ENCODE measurements around the gene ANKRD33B.
"Not testable (repeated sequence)": the region's sequence is repeated elsewhere in the genome, so short reads cannot be mapped to it uniquely, and the experiment has no call there.

Gene ANKRD33B

DNA sequence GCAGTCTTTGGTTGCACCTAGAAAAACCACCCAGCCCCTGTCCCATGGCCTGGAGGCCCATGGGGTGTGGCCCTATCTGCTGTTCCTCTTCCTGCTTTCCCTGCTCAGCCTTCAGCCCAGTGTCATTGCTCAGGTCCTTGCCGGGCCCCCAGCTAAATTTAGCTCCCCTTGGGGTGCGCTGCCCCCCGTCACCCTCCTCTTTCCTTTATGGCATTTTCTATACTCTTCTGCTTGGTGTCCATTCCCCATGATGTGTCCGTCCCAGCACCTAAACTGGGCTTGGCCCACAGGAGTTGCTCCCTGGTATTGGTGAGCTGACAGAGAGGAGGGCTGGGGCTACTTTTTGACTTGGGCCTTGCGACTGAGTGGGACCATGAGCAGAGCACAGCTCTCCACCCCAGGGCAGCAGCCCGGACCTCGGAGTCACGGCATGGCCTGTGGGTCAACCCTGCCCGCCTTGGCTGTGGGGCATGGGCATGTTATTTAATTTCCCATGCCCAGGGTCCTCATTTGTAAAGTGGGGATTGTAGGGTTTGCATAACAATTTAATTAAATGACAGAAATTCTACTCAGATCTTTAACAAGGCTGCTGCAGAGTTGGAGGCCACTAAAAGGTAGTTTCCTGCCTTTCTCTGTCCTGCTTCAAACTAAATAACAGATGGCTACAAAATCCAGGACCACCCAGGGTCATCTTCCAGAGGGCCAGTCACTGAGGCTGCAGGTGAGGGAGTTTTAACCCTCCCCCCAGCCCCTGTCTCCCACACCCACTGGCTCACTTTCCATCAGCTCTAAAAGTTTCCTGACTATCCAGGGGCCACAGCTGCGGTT is 99.0 kb downstream of the ANKRD33B start:
- DNase-seq (no peak), ATAC-seq (ENCODE audit: insufficient read depth, low read depth) (no peak)
- no peak for TF ChIP-seq EZH2 (IDR thresholded peaks at IDR 0.05; ENCODE audit: borderline replicate concordance, low read depth, low read length, severe bottlenecking)
- TF ChIP-seq, protein P1, sequence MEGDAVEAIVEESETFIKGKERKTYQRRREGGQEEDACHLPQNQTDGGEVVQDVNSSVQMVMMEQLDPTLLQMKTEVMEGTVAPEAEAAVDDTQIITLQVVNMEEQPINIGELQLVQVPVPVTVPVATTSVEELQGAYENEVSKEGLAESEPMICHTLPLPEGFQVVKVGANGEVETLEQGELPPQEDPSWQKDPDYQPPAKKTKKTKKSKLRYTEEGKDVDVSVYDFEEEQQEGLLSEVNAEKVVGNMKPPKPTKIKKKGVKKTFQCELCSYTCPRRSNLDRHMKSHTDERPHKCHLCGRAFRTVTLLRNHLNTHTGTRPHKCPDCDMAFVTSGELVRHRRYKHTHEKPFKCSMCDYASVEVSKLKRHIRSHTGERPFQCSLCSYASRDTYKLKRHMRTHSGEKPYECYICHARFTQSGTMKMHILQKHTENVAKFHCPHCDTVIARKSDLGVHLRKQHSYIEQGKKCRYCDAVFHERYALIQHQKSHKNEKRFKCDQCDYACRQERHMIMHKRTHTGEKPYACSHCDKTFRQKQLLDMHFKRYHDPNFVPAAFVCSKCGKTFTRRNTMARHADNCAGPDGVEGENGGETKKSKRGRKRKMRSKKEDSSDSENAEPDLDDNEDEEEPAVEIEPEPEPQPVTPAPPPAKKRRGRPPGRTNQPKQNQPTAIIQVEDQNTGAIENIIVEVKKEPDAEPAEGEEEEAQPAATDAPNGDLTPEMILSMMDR (IDR thresholded peaks at IDR 0.05; ENCODE audit: borderline replicate concordance, extremely low read depth, low read length, poor library complexity, severe bottlenecking) = no peak
- Histone ChIP-seq H3K79me2 (ENCODE audit: insufficient read depth, low read length) (no peaks in the 10 kb centered on the region), H4K20me1 (ENCODE audit: insufficient read depth, low read length) (peaks cover 5% of the 10 kb centered on the region; the same call in 1 of the 2 replicates), H2AFZ (ENCODE audit: low read depth, low read length) (no peak overlapping the region), H3K27me3 (ENCODE audit: insufficient read depth, low read length, poor library complexity) (no peaks in the 10 kb centered on the region), H3K4me2 (ENCODE audit: insufficient read depth, low read length) (no peak overlapping the region), H3K4me3 (ENCODE audit: low read depth in 1 of 2, low read length in 2 of 2) (no peak overlapping the region), H3K9ac (ENCODE audit: low read depth, low read length) (no peak overlapping the region), H3K4me1 (ENCODE audit: insufficient read depth, low read length) (no peaks in the 10 kb centered on the region), H3K36me3 (ENCODE audit: insufficient read depth, low read length) (no peaks in the 10 kb centered on the region), H3K27ac (ENCODE audit: low read length) (no peak overlapping the region), H3K9me3 (ENCODE audit: insufficient read depth, low read length, severe bottlenecking) (no peaks in the 10 kb centered on the region)

DNA sequence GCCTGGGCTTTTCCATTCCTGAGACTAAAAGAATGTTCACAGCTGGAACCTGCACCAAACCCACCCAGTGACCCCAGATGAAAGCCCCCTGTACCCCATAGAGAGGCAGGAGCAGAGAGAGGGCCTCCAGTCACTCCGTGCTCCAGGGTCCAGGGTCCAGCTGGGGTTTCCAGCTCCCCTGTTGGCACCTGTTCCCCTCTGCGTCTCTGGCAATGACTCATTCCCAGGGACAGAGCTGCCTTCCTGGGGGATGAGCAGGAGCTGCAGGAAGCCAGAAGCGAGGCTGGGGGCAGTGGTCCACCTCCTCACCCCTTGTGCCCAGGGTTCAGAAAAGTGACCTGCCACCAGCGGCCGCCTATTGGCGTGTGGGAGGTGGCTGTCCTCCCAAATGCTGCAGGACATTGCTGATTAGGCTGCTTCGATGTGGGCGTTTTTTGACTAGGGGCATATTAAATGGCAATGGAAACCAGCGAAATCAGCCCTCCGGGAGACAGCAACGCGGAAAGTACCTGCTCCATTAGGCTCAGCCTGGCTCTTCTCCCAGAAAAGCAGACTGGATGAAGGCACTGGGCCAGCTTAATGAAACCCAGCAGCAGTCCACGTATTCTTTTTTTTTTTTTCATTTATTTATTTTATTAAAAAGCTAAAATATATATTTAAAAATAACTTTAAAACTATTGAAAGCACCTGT is 99.8 kb downstream of the ANKRD33B start:
- Histone ChIP-seq H3K4me2 (ENCODE audit: insufficient read depth, low read length) (no peak overlapping the region), H3K36me3 (ENCODE audit: insufficient read depth, low read length) (no peaks in the 10 kb centered on the region), H3K4me3 (ENCODE audit: low read depth in 1 of 2, low read length in 2 of 2) (no peak overlapping the region), H2AFZ (ENCODE audit: low read depth, low read length) (no peak overlapping the region), H3K4me1 (ENCODE audit: insufficient read depth, low read length) (no peaks in the 10 kb centered on the region), H3K27ac (ENCODE audit: low read length) (no peak overlapping the region), H3K79me2 (ENCODE audit: insufficient read depth, low read length) (no peaks in the 10 kb centered on the region), H4K20me1 (ENCODE audit: insufficient read depth, low read length) (0 out of 2 replicates have a peak, but pooled peaks cover 2% of the 10 kb centered on the region), H3K9me3 (ENCODE audit: insufficient read depth, low read length, severe bottlenecking) (no peaks in the 10 kb centered on the region), H3K9ac (ENCODE audit: low read depth, low read length) (no peak overlapping the region), H3K27me3 (ENCODE audit: insufficient read depth, low read length, poor library complexity) (no peaks in the 10 kb centered on the region)
- no peak for ATAC-seq (ENCODE audit: insufficient read depth, low read depth)
- TF ChIP-seq EZH2 (IDR thresholded peaks at IDR 0.05; ENCODE audit: borderline replicate concordance, low read depth, low read length, severe bottlenecking) = no peak
- TF ChIP-seq, protein P1 (IDR thresholded peaks at IDR 0.05; ENCODE audit: borderline replicate concordance, extremely low read depth, low read length, poor library complexity, severe bottlenecking) = no peak
- DNase-seq = no peak

- H3K9ac ChIP-seq (ENCODE audit: low read depth, low read length); H3K27me3 ChIP-seq (ENCODE audit: insufficient read depth, low read length, poor library complexity); DNase-seq; H3K9me3 ChIP-seq (ENCODE audit: insufficient read depth, low read length, severe bottlenecking); H3K4me1 ChIP-seq (ENCODE audit: insufficient read depth, low read length); ATAC-seq (ENCODE audit: insufficient read depth, low read depth); H3K27ac ChIP-seq (ENCODE audit: low read length); H3K4me2 ChIP-seq (ENCODE audit: insufficient read depth, low read length); H3K4me3 ChIP-seq (ENCODE audit: low read depth in 1 of 2, low read length in 2 of 2); H2AFZ ChIP-seq (ENCODE audit: low read depth, low read length); H4K20me1 ChIP-seq (ENCODE audit: insufficient read depth, low read length); H3K36me3 ChIP-seq (ENCODE audit: insufficient read depth, low read length); H3K79me2 ChIP-seq (ENCODE audit: insufficient read depth, low read length): not testable (repeated sequence)
These were observed 100.4 kb downstream of the ANKRD33B start for GRCh38 chr5:10664180-10664769.

DNA sequence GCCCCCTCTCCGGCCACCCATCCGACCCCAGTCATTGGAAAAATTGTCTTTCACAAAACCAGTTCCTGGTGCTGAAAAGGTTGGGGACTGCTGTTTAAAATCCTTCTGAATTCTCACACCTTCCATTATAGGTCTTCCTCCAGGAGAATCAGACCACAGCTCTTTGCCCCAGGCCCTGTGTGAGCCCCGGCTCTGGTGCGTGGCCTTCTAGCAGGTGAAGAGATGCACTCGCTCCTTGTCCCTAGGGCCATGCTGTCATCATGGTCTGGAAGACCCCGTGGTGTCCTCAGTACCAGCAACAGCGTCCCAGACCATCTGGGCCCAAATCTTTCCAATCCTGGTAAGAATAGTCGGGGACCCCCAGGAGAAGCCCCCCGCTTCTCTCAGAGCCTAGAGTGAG is 101.9 kb downstream of the ANKRD33B start:
- no peak overlapping the region for H3K4me2 ChIP-seq (ENCODE audit: insufficient read depth, low read length)
- TF ChIP-seq EZH2 (IDR thresholded peaks at IDR 0.05; ENCODE audit: borderline replicate concordance, low read depth, low read length, severe bottlenecking) = no peak
- no peak overlapping the region for H2AFZ ChIP-seq (ENCODE audit: low read depth, low read length)
- no peaks in the 10 kb centered on the region for H3K27me3 ChIP-seq (ENCODE audit: insufficient read depth, low read length, poor library complexity)
- no peaks in the 10 kb centered on the region for H3K4me1 ChIP-seq (ENCODE audit: insufficient read depth, low read length)
- H3K79me2 ChIP-seq (ENCODE audit: insufficient read depth, low read length) = no peaks in the 10 kb centered on the region
- no peak overlapping the region for H3K9ac ChIP-seq (ENCODE audit: low read depth, low read length)
- ATAC-seq (ENCODE audit: insufficient read depth, low read depth) (no peak), DNase-seq (no peak)
- H3K9me3 ChIP-seq (ENCODE audit: insufficient read depth, low read length, severe bottlenecking) = no peaks in the 10 kb centered on the region
- no peaks in the 10 kb centered on the region for H3K36me3 ChIP-seq (ENCODE audit: insufficient read depth, low read length)
- H3K27ac ChIP-seq (ENCODE audit: low read length) = no peak overlapping the region
- no peak overlapping the region for H3K4me3 ChIP-seq (ENCODE audit: low read depth in 1 of 2, low read length in 2 of 2)
- no peaks in the 10 kb centered on the region for H4K20me1 ChIP-seq (ENCODE audit: insufficient read depth, low read length)

All from DND-41 (cell line).